LNCaP clone FGC (cell line): Measurements from ENCODE around the gene ATP6V0E2.
A peak's percentile ranks its signal among the peaks of the same experiment; 100 is the strongest.

ENCODE experiments used
- DNase-seq: peaks from one replicate; pipeline ENCODE4 v3.0.0-alpha.2; 2011; ENCODE audit warnings: low read depth
- H3K4me3 ChIP-seq: 2 replicates; pipeline ENCODE4 v1.5.1; 2011; ENCODE audit warnings: mild to moderate bottlenecking, low read depth, low read length, control low read depth
- CTCF ChIP-seq: IDR thresholded peaks from 2 replicates; pipeline ENCODE4 v1.5.1; 2012; ENCODE audit warnings: mild to moderate bottlenecking; ENCODE audit not compliant: control insufficient read depth, insufficient read depth; ENCODE audit errors: extremely low read depth

The ATP6V0E2 gene

GRCh38 chr7:149833495-149834130 lies 40.2 kb upstream of the ATP6V0E2 start:
- no peak for DNase-seq
- no peak overlapping the region for H3K4me3 ChIP-seq
- no peak for TF ChIP-seq CTCF

- no peak for DNase-seq
- H3K4me3 ChIP-seq = no peak overlapping the region
- no peak for TF ChIP-seq CTCF
Observed at GRCh38 chr7:149834601-149835000, 39.2 kb upstream of the ATP6V0E2 start.

GRCh38 chr7:149836434-149836833 lies 37.3 kb upstream of the ATP6V0E2 start:
- no peak for DNase-seq
- no peak overlapping the region for H3K4me3 ChIP-seq
- no peak for TF ChIP-seq CTCF

- TF ChIP-seq CTCF = no peak
- no peak for DNase-seq
- H3K4me3 ChIP-seq = peak overlapping the region; percentile 93
Observed at GRCh38 chr7:149837564-149838223, 36.1 kb upstream of the ATP6V0E2 start.

- TF ChIP-seq CTCF = no peak
Observed at GRCh38 chr7:149838224-149838991, 35.4 kb upstream of the ATP6V0E2 start, which contains the start of gene ZNF862. ZNF862 (plus strand) TSS chr7:149838375; CDS start chr7:149838612, 237 bp downstream.

GRCh38 chr7:149838992-149839408 lies 34.8 kb upstream of the ATP6V0E2 start:
- no peak for TF ChIP-seq CTCF
- DNase-seq = no peak
- peak overlapping the region; percentile 93 for H3K4me3 ChIP-seq

More at GRCh38 chr7:149838224-149838991, 35.4 kb upstream of the ATP6V0E2 start, which contains the start of gene ZNF862:
- peak within 1 kb of the TSS; percentile 93 for H3K4me3 ChIP-seq
- DNase-seq = peak; percentile 93
